Astrocyte (in vitro differentiated cells and primary cell): ENCODE measurements around the gene PGA4.

ENCODE experiments used
- EZH2 ChIP-seq: IDR thresholded peaks from 2 replicates; pipeline ENCODE4 v1.6.1; 2012; ENCODE audit warnings: mild to moderate bottlenecking, low read length, inconsistent platforms; ENCODE audit not compliant: insufficient read depth
- TF ChIP-seq, protein P1 (sequence below): IDR thresholded peaks from 2 replicates; pipeline ENCODE4 v1.5.1; 2011; ENCODE audit warnings: low read depth, mild to moderate bottlenecking, inconsistent platforms, low read length, moderate library complexity; ENCODE audit not compliant: insufficient read depth

DNA sequence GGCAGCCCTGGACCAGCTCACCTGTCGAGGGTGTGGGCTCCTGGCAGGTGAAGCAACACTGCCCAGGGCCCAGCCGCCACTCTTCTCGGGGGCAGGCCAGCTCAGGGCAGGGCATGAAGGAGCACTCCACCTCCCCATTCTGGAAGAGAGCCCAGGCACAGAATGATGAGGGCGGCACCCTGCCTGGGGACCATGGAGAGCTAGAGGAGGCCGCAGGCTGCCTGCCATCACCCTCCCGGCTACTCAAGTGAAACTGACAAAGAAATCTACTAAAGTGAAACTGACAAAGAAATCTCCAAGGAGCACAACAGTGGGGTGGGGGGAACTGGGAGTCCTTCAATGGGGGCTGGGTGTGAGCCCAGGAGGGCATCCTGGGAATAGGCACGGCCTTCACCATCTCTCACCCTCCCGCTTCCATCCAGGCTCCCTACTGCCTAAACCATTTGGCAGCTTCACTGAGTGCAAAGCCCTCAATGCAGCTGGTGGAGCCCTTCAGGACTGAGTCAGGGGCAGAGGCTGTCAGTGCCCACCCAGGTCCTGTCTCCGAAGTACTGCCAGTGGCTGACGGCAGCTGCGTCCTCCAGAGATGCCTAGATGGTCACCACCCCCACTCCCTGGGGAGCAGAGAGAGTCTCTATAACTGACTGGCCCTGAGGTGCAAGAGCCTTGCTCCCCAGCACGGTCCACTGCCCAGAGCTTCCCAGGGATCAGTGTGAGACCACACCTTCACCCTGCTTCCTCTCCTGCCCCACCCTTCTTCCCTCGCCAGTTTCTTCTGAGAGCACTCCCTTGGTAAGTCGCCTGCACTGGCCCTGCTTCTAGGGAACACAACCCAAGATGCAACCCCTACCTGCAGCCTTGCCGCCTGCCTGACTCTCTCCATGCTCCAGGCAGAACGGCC, 51.3 kb downstream of the PGA4 start:
- TF ChIP-seq, protein P1, sequence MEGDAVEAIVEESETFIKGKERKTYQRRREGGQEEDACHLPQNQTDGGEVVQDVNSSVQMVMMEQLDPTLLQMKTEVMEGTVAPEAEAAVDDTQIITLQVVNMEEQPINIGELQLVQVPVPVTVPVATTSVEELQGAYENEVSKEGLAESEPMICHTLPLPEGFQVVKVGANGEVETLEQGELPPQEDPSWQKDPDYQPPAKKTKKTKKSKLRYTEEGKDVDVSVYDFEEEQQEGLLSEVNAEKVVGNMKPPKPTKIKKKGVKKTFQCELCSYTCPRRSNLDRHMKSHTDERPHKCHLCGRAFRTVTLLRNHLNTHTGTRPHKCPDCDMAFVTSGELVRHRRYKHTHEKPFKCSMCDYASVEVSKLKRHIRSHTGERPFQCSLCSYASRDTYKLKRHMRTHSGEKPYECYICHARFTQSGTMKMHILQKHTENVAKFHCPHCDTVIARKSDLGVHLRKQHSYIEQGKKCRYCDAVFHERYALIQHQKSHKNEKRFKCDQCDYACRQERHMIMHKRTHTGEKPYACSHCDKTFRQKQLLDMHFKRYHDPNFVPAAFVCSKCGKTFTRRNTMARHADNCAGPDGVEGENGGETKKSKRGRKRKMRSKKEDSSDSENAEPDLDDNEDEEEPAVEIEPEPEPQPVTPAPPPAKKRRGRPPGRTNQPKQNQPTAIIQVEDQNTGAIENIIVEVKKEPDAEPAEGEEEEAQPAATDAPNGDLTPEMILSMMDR = no peak
- TF ChIP-seq EZH2 = no peak
